Adrenal gland (tissue), 5 donors: ENCODE results near the gene RPS6KA2.

Experiments
- CTCF ChIP-seq, 6 experiments: fragments of 450-650 bp in 4 of 6; fragments of 200-600 bp in 2 of 6; sonication (generic) in 1 of 6; IDR thresholded peaks; 1 replicate in 5 of 6; 2 replicates in 1 of 6; pipeline versions ENCODE4 v1.5.1 to v1.8.0; 2016 to 2021; ENCODE audit warnings: antibody characterized with exemption in 6 of 6, mild to moderate bottlenecking in 2 of 6, moderate library complexity in 1 of 6
- POLR2A ChIP-seq, 2 donors: fragments of 450-650 bp; IDR thresholded peaks; one replicate each; pipeline ENCODE4 v1.6.1; 2017; ENCODE audit warnings: antibody characterized with exemption in 2 of 2, mild to moderate bottlenecking in 2 of 2, moderate library complexity in 1 of 2
- donor health status: DM: no; HTN: no; CAD: no.

GRCh38 chr6:166621114-166621540 lies 5.9 kb downstream of the RPS6KA2 start:
- TF ChIP-seq CTCF (IDR thresholded peaks at IDR 0.05) (no peak), POLR2A (IDR thresholded peaks at IDR 0.05) (no peak)
